Small intestine (tissue), 7 donors: ENCODE data around the gene LMBR1. TPM values are rescaled to one million over a fixed set of nuclear protein-coding genes. Genes with fewer than 3 reads are reported as not detected.

Source experiments
- DNase-seq, 2 donors: peaks; one replicate each; pipeline versions ENCODE4 v3.0.0 to v3.0.0-alpha.2; 2013
- FAIRE-seq: peaks from 2 replicates; lab custom pipeline; 2012; peaks lifted over from hg19 to GRCh38; lab: Jason Lieb, UNC
- H3K27ac ChIP-seq, 3 donors: one replicate each; pipeline ENCODE4 v1.5.1; 2013; ENCODE audit warnings: low read length in 2 of 3, mild to moderate bottlenecking in 2 of 3, control low read depth in 1 of 3, inconsistent platforms in 1 of 3, low read depth in 1 of 3, moderate library complexity in 1 of 3
- H3K27me3 ChIP-seq, 3 donors: one replicate each; pipeline ENCODE4 v1.6.1; 2013; ENCODE audit warnings: low read length in 3 of 3, inconsistent platforms in 1 of 3; ENCODE audit not compliant: control insufficient read depth in 3 of 3, insufficient read depth in 3 of 3
- H3K36me3 ChIP-seq, 3 donors: one replicate each; pipeline ENCODE4 v1.6.1; 2013; ENCODE audit warnings: low read length in 3 of 3, inconsistent platforms in 1 of 3, low read depth in 1 of 3, mild to moderate bottlenecking in 1 of 3, moderate library complexity in 1 of 3; ENCODE audit not compliant: control insufficient read depth in 3 of 3, insufficient read depth in 2 of 3
- H3K4me1 ChIP-seq, 3 donors: one replicate each; pipeline ENCODE4 v1.6.1; 2013; ENCODE audit warnings: low read length in 2 of 3, inconsistent platforms in 1 of 3, low read depth in 1 of 3, mild to moderate bottlenecking in 1 of 3, moderate library complexity in 1 of 3; ENCODE audit not compliant: control insufficient read depth in 3 of 3, insufficient read depth in 2 of 3
- H3K4me3 ChIP-seq, 3 donors: one replicate each; pipeline ENCODE4 v1.5.1; 2013; ENCODE audit warnings: low read length in 3 of 3, control low read depth in 1 of 3, inconsistent platforms in 1 of 3, low read depth in 1 of 3, mild to moderate bottlenecking in 1 of 3, moderate library complexity in 1 of 3
- H3K9me3 ChIP-seq, 2 donors: one replicate each; pipeline ENCODE4 v1.6.1; 2013; ENCODE audit warnings: low read depth in 1 of 2, low read length in 1 of 2; ENCODE audit not compliant: control insufficient read depth in 2 of 2, insufficient read depth in 1 of 2
- whole genome bisulfite sequencing, 3 donors: extraction: QIAGEN DNeasy Blood & Tissue Kit; methylation state at CpG; one replicate each; pipeline ENCODE4 v1.1.7; 2013; 5-methylcytosine and 5-hydroxymethylcytosine counted together
- polyA plus RNA-seq, 4 donors: library from polyadenylated mRNA; stranded (reverse) in 3 of 4; unstranded in 1 of 4; fragments of 200-250 nt in 3 of 4; fragments of 120-200 nt in 1 of 4; gene quantifications; one replicate each; pipeline versions ENCODE4 v1.2.1 to v1.2.3, GENCODE V29; 2013
- donor health status: healthy with polysubstance abuse.
- donor health status: control.
- donor health status: control.
- donor health status: Bipolar disorder and iron deficiency.
- donor health status: healthy.

The LMBR1 gene
- polyA plus RNA-seq, 4 donors = 4.3 to 34.5 (median 11.9) TPM

DNA sequence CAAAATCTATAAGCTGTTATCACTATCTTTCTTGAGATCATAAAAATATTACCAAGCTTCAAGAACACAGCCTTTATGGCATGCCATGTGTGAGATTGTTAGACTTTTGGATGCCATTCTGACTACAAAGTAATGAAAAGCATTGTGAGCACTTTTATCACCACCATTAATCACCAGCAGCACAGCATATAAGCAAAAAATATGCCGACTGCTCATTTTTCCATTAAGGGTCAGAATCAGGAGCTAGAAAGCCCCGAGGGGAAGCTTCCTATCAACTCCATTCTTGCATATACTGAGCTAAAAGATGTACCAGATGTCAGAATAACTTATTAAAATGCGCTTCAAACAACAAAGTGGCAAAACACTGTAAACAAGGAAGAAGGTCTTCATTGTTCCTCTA, 114.3 kb downstream of the LMBR1 start:
- FAIRE-seq (no peak), DNase-seq (peak in 1 of 2 donors; percentile 12)
- H3K36me3 ChIP-seq = peaks cover 0 to 2% (median 0%) of the 10 kb centered on the region in 3 donors
- no peak overlapping the region for H3K27ac ChIP-seq
- no peaks in the 10 kb centered on the region for H3K9me3 ChIP-seq
- no peaks in the 10 kb centered on the region for H3K27me3 ChIP-seq
- WGBS, 3 donors = 63 to 64% (median 64%) methylated on average over 3 of the region's 3 CpGs
- H3K4me1 ChIP-seq = no peaks in the 10 kb centered on the region
- no peak overlapping the region for H3K4me3 ChIP-seq

DNA sequence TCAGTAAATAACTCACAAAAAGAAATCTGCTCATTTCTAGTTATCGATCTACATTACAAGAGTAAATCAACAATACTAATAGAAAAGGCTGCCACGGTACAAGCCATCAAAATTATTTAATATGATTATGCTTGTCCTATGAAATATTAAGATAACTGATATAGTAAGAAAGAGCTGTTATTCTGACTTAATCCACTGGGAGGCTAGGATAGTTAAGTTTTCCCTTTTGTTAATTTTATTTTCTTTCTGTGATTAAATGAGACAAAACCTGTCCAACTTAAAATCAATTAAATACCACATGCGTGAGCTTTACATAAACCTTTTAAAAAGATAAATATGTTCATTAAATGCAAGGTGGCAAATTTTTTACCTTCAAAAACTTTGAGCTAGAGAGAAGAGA, 114.8 kb downstream of the LMBR1 start:
- DNase-seq = no peak
- Histone ChIP-seq H3K27ac (no peak overlapping the region), H3K27me3 (no peaks in the 10 kb centered on the region), H3K9me3 (no peaks in the 10 kb centered on the region), H3K4me1 (no peaks in the 10 kb centered on the region), H3K36me3 (peaks cover 0 to 2% (median 0%) of the 10 kb centered on the region in 3 donors), H3K4me3 (no peak overlapping the region)
- no peak for FAIRE-seq
- WGBS, 3 donors = 93 to 98% (median 97%) methylated on average over 3 of the region's 3 CpGs

DNA sequence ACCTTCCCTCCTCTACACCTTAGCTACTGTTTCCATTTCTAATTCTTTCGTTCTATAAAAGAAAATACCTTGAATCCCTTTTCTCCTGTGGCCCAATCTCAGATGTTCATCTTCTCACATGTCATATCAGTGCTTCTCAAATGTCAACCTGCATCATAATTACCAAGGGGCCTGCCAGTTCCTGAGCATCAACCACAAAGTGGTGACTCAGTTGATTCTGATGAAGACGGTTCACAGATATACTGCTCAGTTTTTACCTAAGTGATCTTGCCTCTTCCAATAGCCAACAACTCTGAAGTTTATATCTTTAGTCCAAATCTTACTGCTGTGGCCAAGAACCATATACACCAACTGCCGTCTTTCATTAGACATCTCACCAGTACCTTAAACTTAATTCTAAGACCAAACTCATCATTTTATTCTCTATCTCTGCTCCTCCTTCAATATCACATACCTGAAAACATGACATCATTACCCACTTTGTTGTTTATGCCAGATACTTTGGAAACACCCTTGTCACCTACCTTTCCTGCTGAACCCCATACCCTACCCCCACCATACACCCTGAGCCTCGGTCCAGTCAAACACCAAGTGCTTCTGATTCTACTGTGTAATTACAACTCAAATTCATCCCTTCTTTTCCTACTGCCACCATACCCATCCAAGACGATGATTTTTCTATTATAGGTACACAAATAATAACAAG, 115.5 kb downstream of the LMBR1 start:
- H3K9me3 ChIP-seq = no peaks in the 10 kb centered on the region
- H3K4me1 ChIP-seq = no peaks in the 10 kb centered on the region
- H3K36me3 ChIP-seq = peaks cover 0 to 2% (median 0%) of the 10 kb centered on the region in 3 donors
- no peak for FAIRE-seq
- no peak overlapping the region for H3K4me3 ChIP-seq
- WGBS, 3 donors = 87 to 93% (median 87%) methylated on average over 5 of the region's 5 CpGs
- H3K27ac ChIP-seq = no peak overlapping the region
- no peak for DNase-seq
- H3K27me3 ChIP-seq = no peaks in the 10 kb centered on the region

DNA sequence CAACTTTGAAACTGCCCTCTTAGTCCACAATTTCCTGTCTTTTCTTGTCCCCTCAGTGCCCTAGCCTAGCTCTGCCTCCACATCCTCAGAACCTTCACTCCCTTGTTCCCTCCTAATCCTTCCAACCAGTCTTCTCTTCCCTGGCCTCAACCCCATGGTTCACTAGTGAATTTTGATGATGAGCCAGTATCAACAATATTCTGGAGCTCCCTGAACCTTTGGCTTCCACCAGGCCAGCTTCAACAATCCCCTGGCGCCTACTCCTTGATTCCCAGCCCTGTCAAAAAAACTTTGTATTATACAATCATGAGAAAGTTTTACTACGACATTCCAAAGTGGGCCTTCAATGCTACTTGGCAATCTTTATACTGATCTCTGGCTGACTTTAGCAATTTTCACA, 116.5 kb downstream of the LMBR1 start:
- H3K4me3 ChIP-seq = no peak overlapping the region
- H3K4me1 ChIP-seq = no peaks in the 10 kb centered on the region
- H3K36me3 ChIP-seq = peaks cover 0 to 2% (median 0%) of the 10 kb centered on the region in 3 donors
- DNase-seq = no peak
- no peaks in the 10 kb centered on the region for H3K27me3 ChIP-seq
- H3K27ac ChIP-seq = no peak overlapping the region
- no peak for FAIRE-seq
- 89 to 98% (median 91%) methylated on average over 2 of the region's 2 CpGs for WGBS, 3 donors
- no peaks in the 10 kb centered on the region for H3K9me3 ChIP-seq

DNA sequence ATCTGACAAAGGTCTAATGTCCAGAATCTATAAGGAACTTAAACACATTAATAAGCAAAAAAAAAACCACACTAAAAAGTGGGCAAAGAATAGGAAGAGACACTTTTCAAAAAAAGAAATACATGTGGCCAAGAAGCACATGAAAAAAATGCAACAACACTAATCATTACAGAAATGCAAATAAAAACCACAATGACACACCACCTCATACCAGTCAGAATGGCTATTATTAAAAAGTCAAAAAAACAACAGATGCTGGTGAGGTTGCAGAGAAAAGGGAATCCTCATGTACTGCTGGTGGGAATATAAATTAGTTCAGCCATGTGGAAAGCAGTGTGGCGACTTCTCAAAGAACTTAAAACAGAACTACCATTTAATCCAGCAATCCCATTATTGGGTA, 119.0 kb downstream of the LMBR1 start:
- Histone ChIP-seq H3K4me1 (no peaks in the 10 kb centered on the region), H3K27ac (no peak overlapping the region), H3K36me3 (peaks cover 0 to 2% (median 0%) of the 10 kb centered on the region in 3 donors), H3K27me3 (no peaks in the 10 kb centered on the region), H3K4me3 (no peak overlapping the region), H3K9me3 (no peaks in the 10 kb centered on the region)
- no peak for FAIRE-seq
- no peak for DNase-seq
- WGBS, 3 donors = 55 to 100% (median 84%) methylated on average over 1 of the region's 1 CpG

DNA sequence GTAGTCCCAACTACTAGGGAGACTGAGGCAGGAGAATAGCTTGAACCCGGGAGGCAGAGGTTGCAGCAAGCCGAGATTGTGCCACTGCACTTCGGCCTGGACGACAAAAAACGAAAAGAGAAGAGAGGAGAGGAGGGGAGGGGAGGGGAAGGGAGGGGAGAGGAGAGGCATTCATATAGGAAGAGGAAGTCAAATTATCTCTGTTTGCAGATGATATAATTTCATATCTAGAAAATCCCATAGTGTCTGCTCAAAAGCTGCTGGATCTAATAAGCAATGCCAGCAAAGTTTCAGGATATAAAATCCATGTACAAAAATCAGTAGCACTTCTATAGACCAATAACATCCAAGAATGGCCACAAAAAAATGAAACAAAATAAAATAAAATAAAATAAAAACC, 120.3 kb downstream of the LMBR1 start:
- Histone ChIP-seq H3K27ac (no peak overlapping the region), H3K4me3 (no peak overlapping the region), H3K27me3 (no peaks in the 10 kb centered on the region), H3K9me3 (no peaks in the 10 kb centered on the region), H3K36me3 (peaks cover 0 to 2% (median 0%) of the 10 kb centered on the region in 3 donors), H3K4me1 (no peaks in the 10 kb centered on the region)
- DNase-seq (no peak), FAIRE-seq (no peak)
- 70 to 96% (median 88%) methylated on average over 5 of the region's 5 CpGs for WGBS, 3 donors

DNA sequence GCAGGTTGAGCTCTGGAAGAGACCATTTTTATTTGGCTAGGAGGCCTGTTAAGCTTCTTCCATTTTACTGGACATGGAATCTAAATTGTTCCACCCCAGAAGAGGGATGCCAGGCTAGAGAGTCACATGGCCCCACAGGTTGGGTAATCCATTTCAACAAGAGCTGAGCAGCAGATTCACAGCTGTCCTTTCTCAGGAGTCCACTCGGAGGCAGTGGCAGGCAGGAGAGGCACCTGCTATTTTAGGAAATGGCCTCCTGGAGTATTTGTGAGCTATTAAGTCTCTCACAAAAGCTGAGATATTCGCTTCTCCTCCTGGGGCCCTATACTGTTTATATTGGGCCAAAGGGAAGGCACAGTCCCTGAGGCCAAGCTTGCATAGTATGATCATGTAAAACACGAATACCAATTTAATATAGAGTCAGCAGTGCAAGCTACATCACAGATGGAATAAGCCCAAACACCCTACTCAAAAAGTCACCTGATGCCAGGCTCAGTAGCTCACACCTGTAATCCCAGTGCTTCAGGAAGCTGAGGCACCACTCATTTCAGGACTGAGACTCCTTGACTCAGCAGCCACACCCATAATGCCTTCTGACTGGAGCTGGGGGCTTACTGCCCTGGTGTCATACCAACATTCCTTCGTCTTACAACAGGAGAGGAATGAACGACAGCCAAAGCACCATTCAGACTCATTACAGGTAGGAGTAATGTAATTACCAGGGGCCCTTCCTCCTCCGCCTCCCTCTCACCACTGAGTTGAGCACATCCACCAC, 124.1 kb downstream of the LMBR1 start:
- Histone ChIP-seq H3K4me3 (no peak overlapping the region), H3K36me3 (peaks cover 0 to 6% (median 0%) of the 10 kb centered on the region in 3 donors), H3K9me3 (no peaks in the 10 kb centered on the region), H3K27ac (no peak overlapping the region), H3K27me3 (no peaks in the 10 kb centered on the region), H3K4me1 (no peaks in the 10 kb centered on the region)
- WGBS, 3 donors = 91 to 93% (median 92%) methylated on average over 6 of the region's 6 CpGs
- peak in 1 of 2 donors; percentile 16 for DNase-seq
- no peak for FAIRE-seq

DNA sequence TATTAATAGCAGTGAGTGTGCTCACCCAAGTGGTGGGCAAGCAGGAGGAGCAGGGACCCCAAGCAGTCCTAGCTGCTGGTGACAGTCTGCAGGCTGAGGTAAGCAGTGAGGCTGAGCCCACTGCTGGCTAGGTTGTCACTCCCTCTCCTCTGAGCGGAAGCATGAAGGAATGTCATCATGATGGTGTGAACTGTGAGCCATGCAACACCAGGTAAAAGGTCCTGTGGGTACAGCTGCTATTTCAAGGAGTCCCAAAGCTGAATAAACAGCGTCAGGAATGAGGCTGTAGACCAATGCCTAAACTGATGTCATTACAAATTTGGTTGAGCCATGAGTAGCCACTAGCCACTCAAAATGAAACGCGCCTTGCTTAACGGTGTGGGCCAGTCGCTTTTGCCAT, 126.3 kb downstream of the LMBR1 start:
- DNase-seq (no peak), FAIRE-seq (no peak)
- Histone ChIP-seq H3K4me3 (no peak overlapping the region), H3K4me1 (no peaks in the 10 kb centered on the region), H3K9me3 (no peaks in the 10 kb centered on the region), H3K27me3 (no peaks in the 10 kb centered on the region), H3K27ac (no peak overlapping the region), H3K36me3 (peaks cover 0 to 6% (median 0%) of the 10 kb centered on the region in 3 donors)
- WGBS, 3 donors = 94 to 98% (median 98%) methylated on average over 6 of the region's 6 CpGs
